Measurements from ENCODE around the gene IL1RN.

Gene IL1RN

DNA sequence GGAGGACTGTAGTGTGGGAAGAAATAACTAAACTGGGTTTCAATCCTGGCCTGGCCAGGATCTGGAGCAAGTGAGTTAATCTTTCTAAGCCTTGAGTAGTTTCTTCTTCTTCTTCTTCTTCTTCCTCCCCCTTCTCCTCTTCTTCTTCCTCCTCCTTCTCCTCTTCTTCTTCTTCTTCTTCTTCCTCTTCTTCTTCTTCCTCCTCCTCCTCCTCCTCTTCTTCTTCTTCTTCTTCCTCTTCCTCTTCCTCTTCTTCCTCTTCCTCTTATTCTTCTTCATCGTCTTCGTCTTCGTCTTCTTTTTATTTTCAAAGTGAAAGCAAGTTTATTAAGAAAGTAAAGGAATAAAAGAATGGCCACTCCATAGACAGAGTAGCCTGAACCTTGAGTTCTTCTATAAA, 6.5 kb upstream of the IL1RN start:
- DNase-seq (ENCODE audit: insufficient read length, low spot score) = no peak
- TF ChIP-seq, protein P1, sequence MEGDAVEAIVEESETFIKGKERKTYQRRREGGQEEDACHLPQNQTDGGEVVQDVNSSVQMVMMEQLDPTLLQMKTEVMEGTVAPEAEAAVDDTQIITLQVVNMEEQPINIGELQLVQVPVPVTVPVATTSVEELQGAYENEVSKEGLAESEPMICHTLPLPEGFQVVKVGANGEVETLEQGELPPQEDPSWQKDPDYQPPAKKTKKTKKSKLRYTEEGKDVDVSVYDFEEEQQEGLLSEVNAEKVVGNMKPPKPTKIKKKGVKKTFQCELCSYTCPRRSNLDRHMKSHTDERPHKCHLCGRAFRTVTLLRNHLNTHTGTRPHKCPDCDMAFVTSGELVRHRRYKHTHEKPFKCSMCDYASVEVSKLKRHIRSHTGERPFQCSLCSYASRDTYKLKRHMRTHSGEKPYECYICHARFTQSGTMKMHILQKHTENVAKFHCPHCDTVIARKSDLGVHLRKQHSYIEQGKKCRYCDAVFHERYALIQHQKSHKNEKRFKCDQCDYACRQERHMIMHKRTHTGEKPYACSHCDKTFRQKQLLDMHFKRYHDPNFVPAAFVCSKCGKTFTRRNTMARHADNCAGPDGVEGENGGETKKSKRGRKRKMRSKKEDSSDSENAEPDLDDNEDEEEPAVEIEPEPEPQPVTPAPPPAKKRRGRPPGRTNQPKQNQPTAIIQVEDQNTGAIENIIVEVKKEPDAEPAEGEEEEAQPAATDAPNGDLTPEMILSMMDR (IDR thresholded peaks at IDR 0.05; ENCODE audit: insufficient read depth, missing control alignments) = no peak
- no peak for FAIRE-seq

GRCh38 chr2:113122364-113122763, 5.0 kb upstream of the IL1RN start:
- TF ChIP-seq, protein P1 (IDR thresholded peaks at IDR 0.05; ENCODE audit: insufficient read depth, missing control alignments) = no peak
- FAIRE-seq (no peak), DNase-seq (ENCODE audit: insufficient read length, low spot score) (no peak)

- DNase-seq (ENCODE audit: insufficient read length, low spot score) (no peak), FAIRE-seq (no peak)
- TF ChIP-seq, protein P1 (IDR thresholded peaks at IDR 0.05; ENCODE audit: insufficient read depth, missing control alignments) = no peak
Observed at GRCh38 chr2:113123726-113124125, 3.7 kb upstream of the IL1RN start.

GRCh38 chr2:113124181-113124961, 3.0 kb upstream of the IL1RN start:
- DNase-seq (ENCODE audit: insufficient read length, low spot score) = no peak
- TF ChIP-seq, protein P1 (IDR thresholded peaks at IDR 0.05; ENCODE audit: insufficient read depth, missing control alignments) = no peak
- no peak for FAIRE-seq

GRCh38 chr2:113124984-113125855, 2.2 kb upstream of the IL1RN start:
- TF ChIP-seq, protein P1 (IDR thresholded peaks at IDR 0.05; ENCODE audit: insufficient read depth, missing control alignments) = no peak
- DNase-seq (ENCODE audit: insufficient read length, low spot score) = no peak
- no peak for FAIRE-seq

GRCh38 chr2:113127646-113128570, 510 bp downstream of the IL1RN start:
- DNase-seq (ENCODE audit: insufficient read length, low spot score) (no peak), FAIRE-seq (no peak)
- TF ChIP-seq, protein P1 (IDR thresholded peaks at IDR 0.05; ENCODE audit: insufficient read depth, missing control alignments) = no peak

Data from D721Med (cell line).